Lower lobe of right lung (tissue), 2 donors: ENCODE measurements around the gene RBFOX2. TPM values are rescaled to one million over a fixed set of nuclear protein-coding genes. Genes with fewer than 3 reads are reported as not detected.

ENCODE experiments used
- ATAC-seq, 2 donors: fragments of 200-7000 bp; cut with Tn5 transposase; one replicate each; pipeline ENCODE4 v1.9.1; 2020 to 2022; ENCODE audit warnings: mild to moderate bottlenecking in 2 of 2, moderate library complexity in 2 of 2
- DNase-seq: peaks from one replicate; pipeline ENCODE4 v3.0.0-alpha.2; 2020
- H3K27ac ChIP-seq: fragments of 200-600 bp; one replicate; pipeline ENCODE4 v1.8.0; 2022
- H3K27me3 ChIP-seq: fragments of 200-600 bp; one replicate; pipeline ENCODE4 v1.8.0; 2022; ENCODE audit warnings: low read depth
- H3K36me3 ChIP-seq: fragments of 200-600 bp; one replicate; pipeline ENCODE4 v1.8.0; 2022; ENCODE audit warnings: mild to moderate bottlenecking
- H3K4me1 ChIP-seq: fragments of 200-600 bp; one replicate; pipeline ENCODE4 v1.8.0; 2022
- H3K4me3 ChIP-seq: fragments of 200-600 bp; one replicate; pipeline ENCODE4 v1.8.0; 2022; ENCODE audit warnings: mild to moderate bottlenecking
- H3K9me3 ChIP-seq: fragments of 200-600 bp; one replicate; pipeline ENCODE4 v1.8.0; 2022
- intact Hi-C: fragments of 100-400 bp; cut with DNase I; formaldehyde crosslinking; loops from one replicate; pipeline ENCODE4 v1.11.0; 2022
- total RNA-seq: library from RNA; stranded (reverse); fragmentation: NEBNext Ultra II Directional; extraction: Animal tissue kit (Norgen Biotek cat#: 25700); gene quantifications from one replicate; pipeline ENCODE4 v1.2.1, GENCODE V29; 2021
- TF ChIP-seq, protein P1 (sequence below): fragments of 200-600 bp; IDR thresholded peaks from one replicate; pipeline ENCODE4 v1.8.0; 2022; ENCODE audit warnings: antibody characterized with exemption, mild to moderate bottlenecking
- donor health status: DM: no; HTN: yes; CAD: no; lungs with severe emphysema.

Gene RBFOX2
- total RNA-seq, 1 donor from 2014 or later = 50.1 TPM

DNA sequence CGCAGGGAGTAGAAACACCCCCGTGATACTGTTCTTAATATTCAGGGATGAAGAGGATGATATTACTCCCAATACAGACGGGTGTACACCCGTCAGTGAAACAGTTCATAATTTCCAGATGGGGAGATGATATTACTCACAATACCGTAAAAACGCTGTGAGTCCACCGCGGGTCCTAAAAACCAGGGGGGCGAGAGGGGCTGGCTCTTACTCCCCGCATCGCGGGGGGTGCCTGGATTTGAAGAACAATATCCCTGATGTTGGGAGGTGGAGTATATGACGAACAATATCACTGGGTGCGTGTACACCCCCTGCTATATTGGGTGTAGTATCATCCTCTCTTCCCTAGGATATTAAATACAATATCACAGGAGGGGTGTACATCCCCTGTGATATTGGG is 331.5 kb downstream of the RBFOX2 start:
- H3K27me3 ChIP-seq = no peaks in the 10 kb centered on the region
- TF ChIP-seq, protein P1, sequence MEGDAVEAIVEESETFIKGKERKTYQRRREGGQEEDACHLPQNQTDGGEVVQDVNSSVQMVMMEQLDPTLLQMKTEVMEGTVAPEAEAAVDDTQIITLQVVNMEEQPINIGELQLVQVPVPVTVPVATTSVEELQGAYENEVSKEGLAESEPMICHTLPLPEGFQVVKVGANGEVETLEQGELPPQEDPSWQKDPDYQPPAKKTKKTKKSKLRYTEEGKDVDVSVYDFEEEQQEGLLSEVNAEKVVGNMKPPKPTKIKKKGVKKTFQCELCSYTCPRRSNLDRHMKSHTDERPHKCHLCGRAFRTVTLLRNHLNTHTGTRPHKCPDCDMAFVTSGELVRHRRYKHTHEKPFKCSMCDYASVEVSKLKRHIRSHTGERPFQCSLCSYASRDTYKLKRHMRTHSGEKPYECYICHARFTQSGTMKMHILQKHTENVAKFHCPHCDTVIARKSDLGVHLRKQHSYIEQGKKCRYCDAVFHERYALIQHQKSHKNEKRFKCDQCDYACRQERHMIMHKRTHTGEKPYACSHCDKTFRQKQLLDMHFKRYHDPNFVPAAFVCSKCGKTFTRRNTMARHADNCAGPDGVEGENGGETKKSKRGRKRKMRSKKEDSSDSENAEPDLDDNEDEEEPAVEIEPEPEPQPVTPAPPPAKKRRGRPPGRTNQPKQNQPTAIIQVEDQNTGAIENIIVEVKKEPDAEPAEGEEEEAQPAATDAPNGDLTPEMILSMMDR = no peak
- ATAC-seq = no peak
- intact Hi-C loops = no loop called here
- no peak overlapping the region for H3K4me3 ChIP-seq
- no peak overlapping the region for H3K27ac ChIP-seq
- no peaks in the 10 kb centered on the region for H3K9me3 ChIP-seq
- no peaks in the 10 kb centered on the region for H3K36me3 ChIP-seq
- DNase-seq = no peak
- H3K4me1 ChIP-seq = no peaks in the 10 kb centered on the region

DNA sequence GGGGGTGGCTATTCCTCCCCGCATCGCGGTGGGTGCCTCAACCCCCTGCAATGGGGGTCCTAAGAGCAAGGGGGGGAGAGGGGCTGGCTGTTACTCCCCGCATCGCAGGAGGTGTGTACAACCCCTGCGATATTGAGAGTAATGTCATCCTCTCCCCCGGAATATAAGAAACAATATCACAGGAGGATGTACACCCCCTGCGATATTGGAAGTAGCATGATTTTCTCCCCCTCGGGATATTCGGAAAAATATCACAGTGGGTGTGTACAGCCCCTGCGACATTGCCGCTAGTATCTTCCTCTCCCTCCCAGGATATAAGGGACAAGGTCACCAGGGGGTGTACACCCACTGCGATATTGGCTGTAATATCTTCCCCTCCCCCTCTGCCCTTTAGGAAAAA is 333.4 kb downstream of the RBFOX2 start:
- no peaks in the 10 kb centered on the region for H3K4me1 ChIP-seq
- ATAC-seq (no peak), DNase-seq (no peak)
- intact Hi-C loops = no loop called here
- no peaks in the 10 kb centered on the region for H3K9me3 ChIP-seq
- no peak overlapping the region for H3K27ac ChIP-seq
- no peaks in the 10 kb centered on the region for H3K27me3 ChIP-seq
- TF ChIP-seq, protein P1 = no peak
- H3K36me3 ChIP-seq = no peaks in the 10 kb centered on the region
- H3K4me3 ChIP-seq = no peak overlapping the region

GRCh38 chr22:35690001-35690400 is 338.6 kb downstream of the RBFOX2 start:
- DNase-seq = no peak
- intact Hi-C loops = no loop called here
- no peaks in the 10 kb centered on the region for H3K9me3 ChIP-seq
- TF ChIP-seq, protein P1 = no peak
- no peaks in the 10 kb centered on the region for H3K27me3 ChIP-seq
- no peak overlapping the region for H3K4me3 ChIP-seq
- ATAC-seq = no peak
- H3K27ac ChIP-seq = no peak overlapping the region
- H3K36me3 ChIP-seq = no peaks in the 10 kb centered on the region
- H3K4me1 ChIP-seq = no peaks in the 10 kb centered on the region

DNA sequence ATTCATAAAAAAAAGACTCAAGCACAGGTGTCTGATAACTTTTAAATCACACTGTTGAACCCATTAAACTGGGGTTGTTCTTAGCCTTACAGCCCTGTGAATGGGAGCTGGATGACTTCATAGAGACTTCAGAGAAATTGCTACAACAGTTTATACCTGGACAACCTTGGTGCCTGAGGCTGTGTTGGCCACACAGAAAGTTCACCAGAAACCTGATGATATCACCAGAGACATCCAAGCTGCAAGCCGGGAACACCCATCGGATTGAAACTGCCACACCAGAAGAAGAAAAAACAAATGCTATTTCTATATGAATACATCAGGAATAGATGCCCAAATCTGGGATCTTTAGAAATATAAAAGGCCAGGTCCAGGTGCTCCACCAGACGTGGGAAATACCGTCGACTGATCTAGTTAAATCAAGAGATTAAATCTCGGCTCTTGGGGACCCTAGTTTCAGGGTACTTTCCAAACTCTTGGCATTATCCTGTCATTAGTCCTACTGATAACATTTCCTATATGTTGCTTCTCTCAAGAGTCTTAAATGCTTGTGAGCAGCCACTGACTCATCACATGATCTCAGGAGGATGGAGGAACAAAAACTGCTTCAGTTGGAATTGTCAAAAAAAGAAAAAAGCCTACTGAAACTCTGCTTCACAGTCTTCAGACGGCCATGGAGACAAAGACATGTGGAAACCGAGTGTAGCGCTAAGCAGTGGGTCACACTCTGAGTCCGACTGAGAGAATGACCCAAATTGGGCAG is 339.5 kb downstream of the RBFOX2 start:
- Histone ChIP-seq H3K4me1 (no peaks in the 10 kb centered on the region), H3K27ac (no peak overlapping the region), H3K27me3 (no peaks in the 10 kb centered on the region), H3K9me3 (no peaks in the 10 kb centered on the region), H3K4me3 (no peak overlapping the region), H3K36me3 (no peaks in the 10 kb centered on the region)
- DNase-seq = no peak
- TF ChIP-seq, protein P1 = no peak
- intact Hi-C loops = no loop called here
- ATAC-seq = no peak

Other genes with a start within 250 kb of the RBFOX2 start
- gene APOL3, start 131.9 kb upstream of the RBFOX2 start, total RNA-seq = 77.0 TPM
- 29.0 TPM for gene APOL4, start 173.0 kb upstream of the RBFOX2 start, total RNA-seq
- gene APOL2, start 210.7 kb upstream of the RBFOX2 start, total RNA-seq = 56.0 TPM
- 85.8 TPM for gene APOL1, start 224.3 kb upstream of the RBFOX2 start, total RNA-seq